ENCODE data around the gene PDE6A. TPM values are rescaled to one million over a fixed set of nuclear protein-coding genes. Genes with fewer than 3 reads are reported as not detected.

The PDE6A gene
- total RNA-seq, 1 experiment from 2014 or later = not detected

GRCh38 chr5:149834246-149834855 lies 110.2 kb downstream of the PDE6A start:
- Histone ChIP-seq H3K23ac (ENCODE audit: insufficient read length, low read depth, low read length) (no peak overlapping the region), H4K8ac (replicated peaks; ENCODE audit: insufficient read length, low read depth, low read length) (no peak overlapping the region), H3K4me1 (ENCODE audit: insufficient read depth, low read length) (no peaks in the 10 kb centered on the region), H3T11ph (ENCODE audit: low read length) (no peak overlapping the region), H2BK120ac (ENCODE audit: low read depth, low read length, poor library complexity, severe bottlenecking) (no peak overlapping the region), H3K56ac (ENCODE audit: insufficient read length, low read depth, low read length) (no peak overlapping the region), H3K79me1 (ENCODE audit: insufficient read depth, low read depth, low read length, poor library complexity, severe bottlenecking) (no peaks in the 10 kb centered on the region), H2BK5ac (ENCODE audit: insufficient read length, low read length) (no peak overlapping the region), H3K4ac (ENCODE audit: low read depth, low read length) (no peak overlapping the region), H3K27me3 (ENCODE audit: insufficient read depth, low read length) (no peaks in the 10 kb centered on the region), H3K27ac (ENCODE audit: insufficient read length, low read depth, low read length) (no peak overlapping the region), H2BK20ac (ENCODE audit: low read depth, low read length, poor library complexity, severe bottlenecking) (no peak overlapping the region), H3K4me2 (ENCODE audit: insufficient read depth, insufficient read length, low read length) (no peak overlapping the region), H3K18ac (ENCODE audit: insufficient read length, low read depth, low read length) (no peak overlapping the region), H4K91ac (ENCODE audit: insufficient read length, low read depth, low read length) (no peak overlapping the region), H4K20me1 (ENCODE audit: control insufficient read depth, insufficient read depth, insufficient read length) (no peaks in the 10 kb centered on the region), H2BK12ac (ENCODE audit: insufficient read length, low read depth, low read length) (no peak overlapping the region), H3K23me2 (ENCODE audit: insufficient read length, low read depth, low read length, poor library complexity, severe bottlenecking) (no peaks in the 10 kb centered on the region), H3K79me2 (ENCODE audit: insufficient read depth, low read length) (no peaks in the 10 kb centered on the region), H3K9me3 (ENCODE audit: control insufficient read depth, low read depth, low read length) (no peaks in the 10 kb centered on the region), H2AK5ac (ENCODE audit: insufficient read length, low read length) (no peak overlapping the region), H2BK15ac (ENCODE audit: low read depth, low read length) (no peak overlapping the region), H4K5ac (ENCODE audit: insufficient read length, low read depth, low read length) (no peak overlapping the region), H3K9ac (ENCODE audit: extremely low read depth, insufficient read length, low read length) (no peak overlapping the region), H2AFZ (ENCODE audit: low read length) (no peak overlapping the region), H3K14ac (ENCODE audit: insufficient read depth, low read length) (no peak overlapping the region)
- no peaks in the 10 kb centered on the region for H3K9me3 Mint-ChIP-seq
- peak overlapping the region in 1 of 3 experiments; percentile 81; a peak in 1 of 7 replicates for H3K27ac Mint-ChIP-seq
- peak; percentile 81 for TF ChIP-seq CTCF (conservative IDR thresholded peaks at IDR 0.05)
- H3K4me3 Mint-ChIP-seq = no peak overlapping the region
- DNase-seq = peak; percentile 71
- peaks cover 0 to 7% (median 0%) of the 10 kb centered on the region in 3 experiments; a peak in 4 of 7 replicates for H3K36me3 Mint-ChIP-seq (ENCODE audit: insufficient read depth in 1 of 3, low read depth in 3 of 3)
- H3K27me3 Mint-ChIP-seq (ENCODE audit: low read depth) = no peaks in the 10 kb centered on the region; the same call in 1 of the 2 replicates
- no peaks in the 10 kb centered on the region for H3K4me1 Mint-ChIP-seq
- WGBS (ENCODE audit: extremely low coverage, insufficient read length, low lambda C conversion rate) = no CpG with 5 or more reads among the region's 5 CpGs
